A673 (cell line): ENCODE measurements around the gene DMBT1.

Experiments used
- EZH2 ChIP-seq: fragments of 200-600 bp; sonication (generic); IDR thresholded peaks from 2 replicates; pipeline ENCODE4 v1.6.1; 2017; ENCODE audit warnings: borderline replicate concordance, low read depth, mild to moderate bottlenecking, mixed read lengths, antibody characterized with exemption, low read length; ENCODE audit not compliant: poor library complexity, severe bottlenecking
- TF ChIP-seq, protein P1 (sequence below): fragments of 300-800, 200-600 bp; sonication (generic); conservative IDR thresholded peaks from 2 replicates; pipeline ENCODE4 v1.5.1; 2017; ENCODE audit warnings: low read depth, mild to moderate bottlenecking, antibody characterized with exemption, low read length, moderate library complexity, mixed read lengths

DNA sequence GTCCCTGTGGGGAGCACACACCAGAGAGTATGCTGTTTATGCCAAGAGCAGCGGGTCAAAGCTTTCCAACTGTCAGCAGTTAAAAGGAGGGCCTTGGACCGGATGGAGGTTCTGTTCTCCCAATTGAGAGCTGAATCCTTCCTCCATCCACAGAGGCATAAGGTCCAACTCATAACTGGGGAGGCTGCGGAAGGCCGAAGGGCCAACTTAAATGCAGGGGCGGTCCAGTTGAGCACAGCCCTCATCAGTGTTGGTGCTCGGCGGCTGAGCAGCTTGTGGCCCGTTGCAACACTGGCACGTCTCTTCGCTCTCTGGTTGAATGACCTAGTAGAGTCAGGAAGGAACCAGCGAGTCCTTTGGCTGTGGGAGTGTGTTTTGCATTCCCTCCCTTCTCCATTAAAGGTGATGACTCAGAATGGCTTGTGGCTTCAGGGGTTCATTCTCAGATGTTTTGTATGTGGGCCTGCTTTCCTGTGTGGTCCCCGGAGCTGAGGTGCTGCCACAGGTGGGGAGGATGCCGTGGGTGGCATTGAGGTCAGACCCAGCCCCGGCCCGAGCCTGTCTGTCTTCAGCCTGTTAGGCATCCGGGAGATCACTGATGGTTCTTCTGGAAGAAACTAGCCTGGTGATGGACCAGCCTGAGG, 44.8 kb upstream of the DMBT1 start:
- no peak for TF ChIP-seq EZH2
- TF ChIP-seq, protein P1, sequence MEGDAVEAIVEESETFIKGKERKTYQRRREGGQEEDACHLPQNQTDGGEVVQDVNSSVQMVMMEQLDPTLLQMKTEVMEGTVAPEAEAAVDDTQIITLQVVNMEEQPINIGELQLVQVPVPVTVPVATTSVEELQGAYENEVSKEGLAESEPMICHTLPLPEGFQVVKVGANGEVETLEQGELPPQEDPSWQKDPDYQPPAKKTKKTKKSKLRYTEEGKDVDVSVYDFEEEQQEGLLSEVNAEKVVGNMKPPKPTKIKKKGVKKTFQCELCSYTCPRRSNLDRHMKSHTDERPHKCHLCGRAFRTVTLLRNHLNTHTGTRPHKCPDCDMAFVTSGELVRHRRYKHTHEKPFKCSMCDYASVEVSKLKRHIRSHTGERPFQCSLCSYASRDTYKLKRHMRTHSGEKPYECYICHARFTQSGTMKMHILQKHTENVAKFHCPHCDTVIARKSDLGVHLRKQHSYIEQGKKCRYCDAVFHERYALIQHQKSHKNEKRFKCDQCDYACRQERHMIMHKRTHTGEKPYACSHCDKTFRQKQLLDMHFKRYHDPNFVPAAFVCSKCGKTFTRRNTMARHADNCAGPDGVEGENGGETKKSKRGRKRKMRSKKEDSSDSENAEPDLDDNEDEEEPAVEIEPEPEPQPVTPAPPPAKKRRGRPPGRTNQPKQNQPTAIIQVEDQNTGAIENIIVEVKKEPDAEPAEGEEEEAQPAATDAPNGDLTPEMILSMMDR = no peak
